ENCODE results near the gene OCRL.

Gene OCRL

GRCh38 chrX:129520151-129520550 is 19.9 kb upstream of the OCRL start:
- H3K36me3 ChIP-seq (ENCODE audit: control insufficient read depth in 2 of 2, insufficient read depth in 2 of 2, low read length in 2 of 2): peaks cover 0 to 1% of the 10 kb centered on the region in 2 donors
- no peak overlapping the region for H3K9ac ChIP-seq (ENCODE audit: low read length in 2 of 2)
- H3K9me3 ChIP-seq (ENCODE audit: control insufficient read depth in 2 of 2, low read length in 2 of 2): no peaks in the 10 kb centered on the region
- no peaks in the 10 kb centered on the region for H3K27me3 ChIP-seq (ENCODE audit: control insufficient read depth in 1 of 2, insufficient read depth in 2 of 2, low read length in 2 of 2)
- H3K27ac ChIP-seq (ENCODE audit: low read length): no peak overlapping the region
- H3K4me3 ChIP-seq (ENCODE audit: low read length in 2 of 2): no peak overlapping the region
- no peaks in the 10 kb centered on the region for H3K4me1 ChIP-seq (ENCODE audit: control insufficient read depth, insufficient read depth, low read length)

GRCh38 chrX:129522184-129523078 is 17.6 kb upstream of the OCRL start:
- H3K4me1 ChIP-seq (ENCODE audit: control insufficient read depth, insufficient read depth, low read length): no peaks in the 10 kb centered on the region
- no peaks in the 10 kb centered on the region for H3K36me3 ChIP-seq (ENCODE audit: control insufficient read depth in 2 of 2, insufficient read depth in 2 of 2, low read length in 2 of 2)
- peak overlapping the region; percentile 66 to 73 for H3K4me3 ChIP-seq (ENCODE audit: low read length in 2 of 2)
- H3K9me3 ChIP-seq (ENCODE audit: control insufficient read depth in 2 of 2, low read length in 2 of 2): no peaks in the 10 kb centered on the region
- H3K27ac ChIP-seq (ENCODE audit: low read length): peak overlapping the region; percentile 86
- no peaks in the 10 kb centered on the region for H3K27me3 ChIP-seq (ENCODE audit: control insufficient read depth in 1 of 2, insufficient read depth in 2 of 2, low read length in 2 of 2)
- peak overlapping the region; percentile 77 to 79 for H3K9ac ChIP-seq (ENCODE audit: low read length in 2 of 2)

- peak within 1 kb of the TSS; percentile 86 for H3K27ac ChIP-seq (ENCODE audit: low read length)
- H3K9ac ChIP-seq (ENCODE audit: low read length in 2 of 2): peak within 1 kb of the TSS; percentile 77 to 79
- no peaks in the 10 kb centered on the region for H3K27me3 ChIP-seq (ENCODE audit: control insufficient read depth in 1 of 2, insufficient read depth in 2 of 2, low read length in 2 of 2)
- H3K36me3 ChIP-seq (ENCODE audit: control insufficient read depth in 2 of 2, insufficient read depth in 2 of 2, low read length in 2 of 2): no peaks in the 10 kb centered on the region
- no peaks in the 10 kb centered on the region for H3K9me3 ChIP-seq (ENCODE audit: control insufficient read depth in 2 of 2, low read length in 2 of 2)
- H3K4me1 ChIP-seq (ENCODE audit: control insufficient read depth, insufficient read depth, low read length): no peaks in the 10 kb centered on the region
- H3K4me3 ChIP-seq (ENCODE audit: low read length in 2 of 2): peak within 1 kb of the TSS; percentile 65 to 73
Observed at GRCh38 chrX:129523079-129523911, 16.8 kb upstream of the OCRL start, which contains the start of gene SMARCA1. SMARCA1 (minus strand) TSS chrX:129523490; CDS start chrX:129523370, 120 bp downstream.

DNA sequence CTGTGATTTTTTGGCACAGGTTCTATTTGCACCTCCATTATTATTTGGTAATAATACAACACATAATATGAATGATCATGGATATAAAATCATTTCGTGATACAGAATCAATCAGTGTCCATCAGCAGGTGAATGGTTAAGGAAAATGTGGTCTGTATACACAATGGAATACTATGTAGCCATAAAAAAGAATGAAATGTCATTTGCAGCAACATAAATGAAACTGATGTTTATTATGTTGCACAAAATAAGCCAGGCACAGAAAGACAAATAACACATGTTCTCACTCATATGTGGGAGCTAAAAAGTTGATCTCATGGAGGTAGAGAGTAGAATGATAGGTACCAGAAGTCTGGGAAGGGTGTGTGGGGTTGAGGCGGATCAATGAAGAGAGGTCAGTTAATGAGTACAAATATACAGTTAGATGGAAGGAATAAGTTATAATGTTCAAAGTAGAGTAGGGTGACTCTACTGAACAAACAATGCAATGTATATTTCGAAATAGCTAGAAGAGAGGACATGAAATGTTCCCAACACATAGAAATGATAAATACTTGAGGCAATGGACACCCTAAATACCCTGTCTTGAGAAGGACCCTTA is 15.7 kb upstream of the OCRL start:
- no peaks in the 10 kb centered on the region for H3K4me1 ChIP-seq (ENCODE audit: control insufficient read depth, insufficient read depth, low read length)
- H3K27me3 ChIP-seq (ENCODE audit: control insufficient read depth in 1 of 2, insufficient read depth in 2 of 2, low read length in 2 of 2): no peaks in the 10 kb centered on the region
- H3K27ac ChIP-seq (ENCODE audit: low read length): no peak overlapping the region
- no peak overlapping the region for H3K4me3 ChIP-seq (ENCODE audit: low read length in 2 of 2)
- H3K36me3 ChIP-seq (ENCODE audit: control insufficient read depth in 2 of 2, insufficient read depth in 2 of 2, low read length in 2 of 2): no peaks in the 10 kb centered on the region
- H3K9ac ChIP-seq (ENCODE audit: low read length in 2 of 2): no peak overlapping the region
- H3K9me3 ChIP-seq (ENCODE audit: control insufficient read depth in 2 of 2, low read length in 2 of 2): no peaks in the 10 kb centered on the region

DNA sequence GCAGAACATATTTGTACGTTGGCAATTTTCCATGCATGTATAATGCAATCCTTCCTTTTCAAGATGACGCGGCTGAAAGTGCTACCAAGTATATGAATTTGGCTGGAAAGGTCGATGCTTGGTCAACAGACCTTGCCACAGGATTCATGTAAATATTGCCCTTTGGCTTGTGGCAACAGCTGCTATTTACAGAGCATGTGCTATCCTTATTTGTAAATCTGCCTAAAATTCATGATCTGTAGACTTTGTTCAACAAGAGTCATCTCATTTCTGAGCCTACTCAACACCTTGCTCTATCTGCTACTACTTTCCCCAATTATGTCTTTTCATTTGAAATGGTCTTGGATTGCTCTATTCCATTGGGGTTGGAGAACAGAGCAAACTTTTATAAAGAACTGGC is 14.9 kb upstream of the OCRL start:
- no peak overlapping the region for H3K27ac ChIP-seq (ENCODE audit: low read length)
- H3K4me3 ChIP-seq (ENCODE audit: low read length in 2 of 2): no peak overlapping the region
- H3K9ac ChIP-seq (ENCODE audit: low read length in 2 of 2): no peak overlapping the region
- H3K36me3 ChIP-seq (ENCODE audit: control insufficient read depth in 2 of 2, insufficient read depth in 2 of 2, low read length in 2 of 2): no peaks in the 10 kb centered on the region
- H3K27me3 ChIP-seq (ENCODE audit: control insufficient read depth in 1 of 2, insufficient read depth in 2 of 2, low read length in 2 of 2): no peaks in the 10 kb centered on the region
- H3K9me3 ChIP-seq (ENCODE audit: control insufficient read depth in 2 of 2, low read length in 2 of 2): no peaks in the 10 kb centered on the region
- H3K4me1 ChIP-seq (ENCODE audit: control insufficient read depth, insufficient read depth, low read length): no peaks in the 10 kb centered on the region

GRCh38 chrX:129525896-129526295 is 14.2 kb upstream of the OCRL start:
- Histone ChIP-seq H3K4me3 (ENCODE audit: low read length in 2 of 2) (no peak overlapping the region), H3K36me3 (ENCODE audit: control insufficient read depth in 2 of 2, insufficient read depth in 2 of 2, low read length in 2 of 2) (no peaks in the 10 kb centered on the region), H3K4me1 (ENCODE audit: control insufficient read depth, insufficient read depth, low read length) (no peaks in the 10 kb centered on the region), H3K27ac (ENCODE audit: low read length) (no peak overlapping the region), H3K9ac (ENCODE audit: low read length in 2 of 2) (no peak overlapping the region), H3K9me3 (ENCODE audit: control insufficient read depth in 2 of 2, low read length in 2 of 2) (no peaks in the 10 kb centered on the region), H3K27me3 (ENCODE audit: control insufficient read depth in 1 of 2, insufficient read depth in 2 of 2, low read length in 2 of 2) (no peaks in the 10 kb centered on the region)

DNA sequence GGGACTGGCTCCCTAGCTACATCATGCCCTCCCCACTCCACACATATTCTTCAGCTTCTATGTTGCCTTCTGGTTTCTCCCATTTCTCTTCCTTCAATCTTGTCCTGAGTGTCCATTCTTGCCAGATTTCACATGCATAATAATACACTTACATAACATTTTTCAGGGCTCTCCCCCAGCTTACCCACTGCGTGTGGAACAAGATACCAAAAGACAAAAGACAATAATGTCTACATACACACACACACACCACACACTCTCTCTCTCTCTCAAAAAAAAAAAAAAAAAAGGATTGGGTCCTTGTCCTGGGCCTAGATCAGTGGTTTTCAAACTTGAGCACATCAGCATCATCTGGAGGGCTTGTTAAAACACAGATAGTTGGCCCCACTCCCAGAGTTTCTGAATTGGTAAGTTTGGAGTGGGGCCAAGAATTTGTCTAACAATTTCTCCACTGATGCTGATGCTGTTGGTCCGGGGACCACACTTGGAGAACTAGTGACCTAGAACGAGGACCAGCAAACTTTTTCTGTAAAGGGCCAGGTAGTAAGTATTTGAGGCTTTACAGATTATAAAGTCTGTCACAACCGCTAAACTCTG is 10.3 kb upstream of the OCRL start:
- Histone ChIP-seq H3K9ac (ENCODE audit: low read length in 2 of 2) (no peak overlapping the region), H3K4me3 (ENCODE audit: low read length in 2 of 2) (no peak overlapping the region), H3K27me3 (ENCODE audit: control insufficient read depth in 1 of 2, insufficient read depth in 2 of 2, low read length in 2 of 2) (no peaks in the 10 kb centered on the region), H3K27ac (ENCODE audit: low read length) (no peak overlapping the region), H3K36me3 (ENCODE audit: control insufficient read depth in 2 of 2, insufficient read depth in 2 of 2, low read length in 2 of 2) (no peaks in the 10 kb centered on the region), H3K9me3 (ENCODE audit: control insufficient read depth in 2 of 2, low read length in 2 of 2) (no peaks in the 10 kb centered on the region), H3K4me1 (ENCODE audit: control insufficient read depth, insufficient read depth, low read length) (no peaks in the 10 kb centered on the region)

- Histone ChIP-seq H3K4me1 (ENCODE audit: control insufficient read depth, insufficient read depth, low read length) (no peaks in the 10 kb centered on the region), H3K4me3 (ENCODE audit: low read length in 2 of 2) (no peak overlapping the region), H3K9ac (ENCODE audit: low read length in 2 of 2) (no peak overlapping the region), H3K27ac (ENCODE audit: low read length) (no peak overlapping the region), H3K36me3 (ENCODE audit: control insufficient read depth in 2 of 2, insufficient read depth in 2 of 2, low read length in 2 of 2) (no peaks in the 10 kb centered on the region), H3K27me3 (ENCODE audit: control insufficient read depth in 1 of 2, insufficient read depth in 2 of 2, low read length in 2 of 2) (no peaks in the 10 kb centered on the region), H3K9me3 (ENCODE audit: control insufficient read depth in 2 of 2, low read length in 2 of 2) (no peaks in the 10 kb centered on the region)
Observed at GRCh38 chrX:129530410-129530809, 9.6 kb upstream of the OCRL start.

DNA sequence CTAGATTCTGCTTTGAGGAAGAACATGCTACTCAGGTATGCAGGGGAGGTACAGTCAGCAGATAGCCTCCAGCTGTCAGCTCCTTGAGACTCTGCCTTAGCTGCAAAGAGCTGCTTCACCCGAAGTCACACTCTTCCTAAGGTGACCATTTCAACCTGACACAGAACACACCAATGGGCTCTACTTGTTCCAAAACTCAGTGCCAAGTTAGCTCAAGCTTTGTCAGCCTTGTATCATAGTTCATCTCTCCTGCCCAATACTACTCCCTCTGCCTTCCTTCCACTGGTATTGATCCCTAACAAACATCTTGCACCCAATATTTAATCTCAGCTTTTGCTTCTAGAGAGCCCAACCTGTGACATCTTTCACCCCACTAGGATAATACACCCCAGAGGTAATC is 8.9 kb upstream of the OCRL start:
- H3K27ac ChIP-seq (ENCODE audit: low read length): no peak overlapping the region
- H3K4me1 ChIP-seq (ENCODE audit: control insufficient read depth, insufficient read depth, low read length): no peaks in the 10 kb centered on the region
- H3K36me3 ChIP-seq (ENCODE audit: control insufficient read depth in 2 of 2, insufficient read depth in 2 of 2, low read length in 2 of 2): no peaks in the 10 kb centered on the region
- no peaks in the 10 kb centered on the region for H3K27me3 ChIP-seq (ENCODE audit: control insufficient read depth in 1 of 2, insufficient read depth in 2 of 2, low read length in 2 of 2)
- H3K4me3 ChIP-seq (ENCODE audit: low read length in 2 of 2): no peak overlapping the region
- H3K9ac ChIP-seq (ENCODE audit: low read length in 2 of 2): no peak overlapping the region
- H3K9me3 ChIP-seq (ENCODE audit: control insufficient read depth in 2 of 2, low read length in 2 of 2): no peaks in the 10 kb centered on the region

DNA sequence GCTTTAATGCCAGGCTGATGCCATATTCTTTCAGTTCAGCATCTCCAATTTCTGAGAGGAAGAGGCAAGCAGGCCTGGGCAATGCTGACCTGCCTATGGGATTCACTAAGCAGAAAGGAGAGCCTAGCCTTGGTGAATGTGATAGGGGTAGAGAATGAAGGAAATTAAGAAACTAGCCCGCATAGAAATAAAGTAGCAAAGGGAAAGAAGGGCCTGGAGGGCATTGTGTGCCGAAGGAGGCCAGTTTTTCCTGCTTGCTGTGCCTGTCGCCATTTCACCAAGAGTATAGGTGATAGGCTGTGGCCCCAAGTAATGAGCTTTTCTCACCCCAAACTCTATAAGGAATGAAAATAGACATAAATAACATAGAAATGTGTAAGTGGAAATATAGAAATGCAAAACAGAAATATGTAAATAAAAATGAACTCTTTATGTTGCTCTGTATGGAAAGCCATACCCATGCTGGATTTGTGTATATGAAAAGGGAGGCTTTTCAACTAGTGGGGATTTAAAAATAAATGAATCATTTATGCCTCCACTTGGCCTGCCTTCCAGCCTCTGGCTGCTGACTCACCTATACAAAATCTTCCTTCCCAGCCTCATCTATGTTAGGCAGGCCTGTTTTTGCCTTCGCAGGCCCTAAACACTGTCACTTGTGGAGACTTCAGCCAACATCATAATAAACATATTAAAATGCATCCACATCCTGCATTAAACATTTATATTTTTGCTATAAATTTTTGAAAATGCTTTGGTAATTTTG is 5.1 kb upstream of the OCRL start:
- no peaks in the 10 kb centered on the region for H3K4me1 ChIP-seq (ENCODE audit: control insufficient read depth, insufficient read depth, low read length)
- no peaks in the 10 kb centered on the region for H3K9me3 ChIP-seq (ENCODE audit: control insufficient read depth in 2 of 2, low read length in 2 of 2)
- no peaks in the 10 kb centered on the region for H3K36me3 ChIP-seq (ENCODE audit: control insufficient read depth in 2 of 2, insufficient read depth in 2 of 2, low read length in 2 of 2)
- no peak overlapping the region for H3K4me3 ChIP-seq (ENCODE audit: low read length in 2 of 2)
- no peaks in the 10 kb centered on the region for H3K27me3 ChIP-seq (ENCODE audit: control insufficient read depth in 1 of 2, insufficient read depth in 2 of 2, low read length in 2 of 2)
- H3K9ac ChIP-seq (ENCODE audit: low read length in 2 of 2): no peak overlapping the region
- H3K27ac ChIP-seq (ENCODE audit: low read length): no peak overlapping the region
